ENCODE data around the gene MELTF.

MELTF gene

DNA sequence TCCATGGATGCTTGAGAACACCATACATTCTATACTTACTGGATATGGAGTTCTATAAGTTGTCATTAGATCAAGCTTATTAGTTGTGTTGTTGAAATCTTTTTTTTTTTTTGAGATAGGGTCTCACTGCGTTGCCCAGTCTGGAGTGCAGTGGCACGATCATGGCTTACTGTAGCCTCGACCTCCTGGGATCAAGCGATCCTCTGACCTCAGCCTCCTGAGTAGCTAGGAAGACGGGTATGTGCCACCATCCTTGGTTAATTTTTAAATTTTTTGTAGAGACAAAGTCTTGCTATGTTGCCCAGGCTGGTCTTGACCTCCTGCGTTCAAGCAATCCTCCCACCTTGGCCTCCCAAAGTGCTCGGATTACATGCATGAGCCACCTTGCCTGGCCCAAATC, 74.8 kb downstream of the MELTF start:
- Histone ChIP-seq H3K27me3 (ENCODE audit: control insufficient read depth in 2 of 2, insufficient read depth in 2 of 2, low read length in 2 of 2) (no peaks in the 10 kb centered on the region), H3K36me3 (ENCODE audit: control insufficient read depth in 2 of 2, insufficient read depth in 2 of 2, low read length in 2 of 2) (peaks cover 8 to 12% of the 10 kb centered on the region in 2 donors), H3K9me3 (ENCODE audit: control insufficient read depth in 2 of 2, low read length in 2 of 2) (no peaks in the 10 kb centered on the region), H3K4me3 (ENCODE audit: low read length in 2 of 2) (no peak overlapping the region), H3K9ac (ENCODE audit: low read depth in 1 of 2, low read length in 2 of 2) (no peak overlapping the region), H3K4me1 (ENCODE audit: control insufficient read depth in 2 of 2, insufficient read depth in 2 of 2, low read length in 2 of 2) (no peaks in the 10 kb centered on the region), H3K27ac (ENCODE audit: low read depth in 2 of 2, low read length in 2 of 2) (no peak overlapping the region)

Data from mucosa of rectum (tissue), 2 donors.